Measurements from ENCODE around the gene KRT222. TPM values are rescaled to one million over a fixed set of nuclear protein-coding genes. Genes with fewer than 3 reads are reported as not detected.

KRT222 gene
- total and polyA plus RNA-seq, 5 donors, result 0.45 to 1.5 (median 0.58) TPM

GRCh38 chr17:40605306-40605705 is 59.7 kb downstream of the KRT222 start:
- DNase-seq, result no peak
- no peak overlapping the region for H3K27ac ChIP-seq (ENCODE audit: low read length)
- 81% methylated on average over 6 of the region's 6 CpGs for WGBS
- no peak overlapping the region for H3K4me3 ChIP-seq (ENCODE audit: low read length)
- intact Hi-C loops (cut with DNase I), result no loop called here
- no peaks in the 10 kb centered on the region for H3K27me3 ChIP-seq (ENCODE audit: control insufficient read depth, insufficient read depth)
- H3K4me1 ChIP-seq (ENCODE audit: control insufficient read depth, insufficient read depth, low read length), result no peaks in the 10 kb centered on the region
- no peaks in the 10 kb centered on the region for H3K9me3 ChIP-seq (ENCODE audit: control insufficient read depth, low read length)
- ATAC-seq, result no peak

Other genes with a start within 250 kb of the KRT222 start
- 1 to 10 TPM in 3 of 4 donors, under 1 TPM in 1; 0.22 to 5.9 (median 3.2) TPM for gene TOP2A, start 247.3 kb downstream of the KRT222 start, total RNA-seq
- 0.70 TPM for gene TOP2A, start 247.3 kb downstream of the KRT222 start, polyA plus RNA-seq
- gene IGFBP4, start 221.7 kb downstream of the KRT222 start, total RNA-seq, result 100 to 1,000 TPM; 159 to 510 (median 262) TPM
- gene IGFBP4, start 221.7 kb downstream of the KRT222 start, polyA plus RNA-seq, result 205 TPM
- under 1 TPM in 1 of 4 donors, not detected in 3; 0.14 TPM for gene TNS4, start 163.6 kb downstream of the KRT222 start, total RNA-seq
- gene TNS4, start 163.6 kb downstream of the KRT222 start, polyA plus RNA-seq, result not detected
- under 1 TPM in 2 of 4 donors, not detected in 2; 0.19 to 0.20 TPM for gene CCR7, start 99.7 kb downstream of the KRT222 start, total RNA-seq
- 0.11 TPM for gene CCR7, start 99.7 kb downstream of the KRT222 start, polyA plus RNA-seq
- gene SMARCE1, start 17.4 kb downstream of the KRT222 start, total RNA-seq, result 10 to 100 TPM; 69.2 to 72.0 (median 71.4) TPM
- gene SMARCE1, start 17.4 kb downstream of the KRT222 start, polyA plus RNA-seq, result 51.8 TPM
- not detected for gene KRT24, start 38.6 kb upstream of the KRT222 start, total RNA-seq
- 0.16 TPM for gene KRT24, start 38.6 kb upstream of the KRT222 start, polyA plus RNA-seq
- not detected for gene KRT25, start 90.2 kb upstream of the KRT222 start, total RNA-seq
- not detected for gene KRT25, start 90.2 kb upstream of the KRT222 start, polyA plus RNA-seq
- not detected for gene KRT26, start 107.0 kb upstream of the KRT222 start, total RNA-seq
- gene KRT26, start 107.0 kb upstream of the KRT222 start, polyA plus RNA-seq, result not detected
- gene KRT27, start 117.4 kb upstream of the KRT222 start, total RNA-seq, result under 1 TPM in 1 of 4 donors, not detected in 3; 0.21 TPM
- 0.43 TPM for gene KRT27, start 117.4 kb upstream of the KRT222 start, polyA plus RNA-seq
- not detected for gene KRT28, start 134.8 kb upstream of the KRT222 start, total RNA-seq
- not detected for gene KRT28, start 134.8 kb upstream of the KRT222 start, polyA plus RNA-seq
- 10 to 100 TPM; 65.8 to 79.5 (median 74.0) TPM for gene KRT10, start 157.4 kb upstream of the KRT222 start, total RNA-seq
- gene KRT10, start 157.4 kb upstream of the KRT222 start, polyA plus RNA-seq, result 71.8 TPM
- not detected for gene KRT12, start 202.0 kb upstream of the KRT222 start, total RNA-seq
- not detected for gene KRT12, start 202.0 kb upstream of the KRT222 start, polyA plus RNA-seq
- not detected for gene KRT20, start 220.1 kb upstream of the KRT222 start, total RNA-seq
- gene KRT20, start 220.1 kb upstream of the KRT222 start, polyA plus RNA-seq, result 0.14 TPM